ENCODE measurements around the gene MCM10. TPM values are rescaled to one million over a fixed set of nuclear protein-coding genes. Genes with fewer than 3 reads are reported as not detected.
A peak's percentile ranks its signal among the peaks of the same experiment; 100 is the strongest.

The MCM10 gene
- total and polyA plus RNA-seq, 2 of the 4 experiments (the other 2 are of a cell fraction), result 5.4 to 11.8 TPM

- Histone ChIP-seq H3K56ac (ENCODE audit: extremely low read depth, insufficient read depth, low read length) (no peak overlapping the region), H3K18ac (ENCODE audit: low read depth, low read length) (no peak overlapping the region), H3K9me1 (ENCODE audit: insufficient read depth, low read length) (no peaks in the 10 kb centered on the region), H2BK15ac (ENCODE audit: low read depth, low read length) (no peak overlapping the region), H2BK20ac (ENCODE audit: low read depth, low read length) (no peak overlapping the region), H3K23ac (ENCODE audit: low read depth, low read length) (no peak overlapping the region), H3K4ac (ENCODE audit: low read depth, low read length) (no peak overlapping the region), H2AFZ (replicated peaks; ENCODE audit: low read length, poor library complexity) (peak overlapping the region; percentile 58), H3K36me3 (ENCODE audit: control insufficient read depth, insufficient read depth, low read length) (no peaks in the 10 kb centered on the region), H3K4me3 (ENCODE audit: insufficient read depth, low read depth, low read length) (no peak overlapping the region), H3K27ac (ENCODE audit: insufficient read depth, low read length) (no peak overlapping the region), H2BK120ac (ENCODE audit: low read depth, low read length) (no peak overlapping the region), H3K9ac (ENCODE audit: low read depth, low read length) (no peak overlapping the region), H3K9me3 (ENCODE audit: control insufficient read depth, insufficient read depth, low read length) (no peaks in the 10 kb centered on the region), H2BK5ac (ENCODE audit: low read depth, low read length, poor library complexity, severe bottlenecking) (no peak overlapping the region), H2AK5ac (ENCODE audit: low read depth, low read length) (no peak overlapping the region), H4K5ac (ENCODE audit: low read depth, low read length) (no peak overlapping the region), H3K79me1 (ENCODE audit: low read depth in 1 of 2, low read length in 2 of 2) (no peaks in the 10 kb centered on the region), H3K27me3 (ENCODE audit: control insufficient read depth, insufficient read depth, low read length) (no peaks in the 10 kb centered on the region), H3K4me2 (ENCODE audit: low read depth, low read length) (no peak overlapping the region), H4K91ac (ENCODE audit: insufficient read depth, low read depth, low read length) (no peak overlapping the region), H4K8ac (ENCODE audit: low read depth in 2 of 2, low read length in 2 of 2) (no peak overlapping the region), H4K20me1 (ENCODE audit: insufficient read depth, low read length) (no peaks in the 10 kb centered on the region), H3K4me1 (ENCODE audit: control insufficient read depth, insufficient read depth, low read length) (no peaks in the 10 kb centered on the region), H3K14ac (replicated peaks; ENCODE audit: low read depth, low read length) (no peak overlapping the region), H2AK9ac (replicated peaks; ENCODE audit: low read depth, low read length, poor library complexity) (no peak overlapping the region)
- TF ChIP-seq CHD1 (IDR thresholded peaks at IDR 0.05; ENCODE audit: low read depth, low read length) (no peak), USF2 (IDR thresholded peaks at IDR 0.05; ENCODE audit: low read depth, low read length) (no peak), MAFK (IDR thresholded peaks at IDR 0.05; ENCODE audit: low read depth, low read length) (no peak), MXI1 (IDR thresholded peaks at IDR 0.05; ENCODE audit: borderline replicate concordance, low read depth, low read length) (no peak), BHLHE40 (IDR thresholded peaks at IDR 0.05; ENCODE audit: low read depth, low read length) (no peak), NFE2L2 (IDR thresholded peaks at IDR 0.05; ENCODE audit: low read depth, low read length) (no peak), ELK1 (IDR thresholded peaks at IDR 0.05; ENCODE audit: borderline replicate concordance, low read depth, low read length) (no peak), FOS (IDR thresholded peaks at IDR 0.05; ENCODE audit: low read depth, low read length) (no peak)
- in situ Hi-C loops (cut with MboI; ENCODE audit: low sequenced_read_pairs), result no loop called here
- BruUV-seq (replicated peaks), result no TSS peak
- ATAC-seq (ENCODE audit: low read depth), result no peak
- dilution Hi-C loops (cut with HindIII; ENCODE audit: low sequenced_read_pairs, unreplicated experiment), result no loop called here
- 60% methylated on average over 4 of the region's 12 CpGs; no CpG with 5 or more reads in 1 of the 2 experiments for WGBS, 2 experiments (ENCODE audit: extremely low coverage in 2 of 2, insufficient read length in 1 of 2)
- ChIA-PET CTCF (interaction anchor here (1.7 kb wide), 1 partner anchor 13 kb away, joined by 7 read pairs; no protein-coding TSS in a partner anchor), POLR2A (ENCODE audit: unreplicated experiment) (no interaction called here)
- peak; percentile 7 for DNase-seq
- intact Hi-C loops (cut with micrococcal nuclease), result no loop called here
Measured at GRCh38 chr10:13219685-13220670, 58.6 kb downstream of the MCM10 start.

Data from IMR-90 (cell line).